ENCODE data around the gene MCF2L. TPM values are rescaled to one million over a fixed set of nuclear protein-coding genes. Genes with fewer than 3 reads are reported as not detected.
A peak's percentile ranks its signal among the peaks of the same experiment; 100 is the strongest.

The MCF2L gene
- total and polyA plus RNA-seq, 7 experiments from 2014 or later: 0.51 to 32.6 (median 19.7) TPM

DNA sequence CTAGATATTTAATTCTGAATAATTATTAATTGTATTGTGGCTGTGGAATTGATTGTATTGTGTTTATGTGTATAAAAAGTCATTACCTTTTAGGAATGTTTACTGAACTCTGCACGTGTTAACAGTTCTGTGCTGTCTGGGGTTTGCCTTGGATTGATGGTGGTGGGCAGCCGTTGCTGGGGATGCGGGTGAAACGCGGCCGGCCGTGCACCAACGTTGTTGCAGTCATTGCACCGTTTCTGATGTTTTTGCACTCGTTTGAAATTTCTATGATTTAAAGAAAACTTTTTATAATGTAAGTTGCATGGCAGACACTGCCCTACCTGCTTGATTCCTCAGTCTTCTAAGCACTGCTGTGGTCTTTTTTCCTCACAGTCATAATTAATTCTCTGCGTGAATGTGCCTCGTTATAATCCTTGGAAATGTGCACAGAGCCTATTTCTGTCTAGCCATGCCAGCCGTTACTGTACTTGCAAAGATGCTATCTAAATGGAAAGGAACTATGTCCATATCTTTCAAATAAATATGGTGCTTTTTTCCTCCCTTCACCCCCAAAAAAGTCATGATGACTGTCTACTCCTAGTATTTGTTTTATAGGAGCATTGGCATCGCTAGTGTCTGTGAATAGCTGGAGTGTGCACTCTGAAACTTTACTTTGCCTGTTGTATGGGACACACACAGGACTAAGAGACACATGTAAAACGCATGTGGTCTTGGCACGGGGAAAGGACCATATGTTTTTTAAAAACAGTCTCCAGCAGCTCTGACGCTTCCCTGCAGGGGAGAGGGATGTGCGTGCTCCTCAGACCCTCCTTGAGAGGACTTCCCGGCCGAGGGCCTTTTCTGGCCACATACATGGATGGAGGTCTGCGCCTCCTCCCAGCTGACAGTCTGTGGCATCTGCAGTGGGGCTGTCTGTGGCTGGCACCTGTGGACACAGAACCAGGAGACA, 40.7 kb upstream of the MCF2L start:
- Mint-ChIP-seq H3K27me3 (peaks cover 6 to 52% (median 46%) of the 10 kb centered on the region in 5 donors), H3K36me3 (no peaks in the 10 kb centered on the region), H3K4me3 (no peak overlapping the region), H3K9me3 (peaks cover 0 to 3% (median 0%) of the 10 kb centered on the region in 11 donors), H3K27ac (no peak overlapping the region), H3K4me1 (peaks cover 4 to 19% (median 10%) of the 10 kb centered on the region in 7 donors)
- DNase-seq: no peak
- H3K27me3 ChIP-seq (ENCODE audit: control insufficient read depth in 2 of 2, insufficient read depth in 2 of 2, low read length in 2 of 2): peaks cover 4 to 5% of the 10 kb centered on the region in 2 donors
- no peaks in the 10 kb centered on the region for H3K9me3 ChIP-seq (ENCODE audit: control insufficient read depth in 2 of 3, low read length in 3 of 3)
- intact Hi-C loops (cut with micrococcal nuclease): no loop called here
- ATAC-seq: no peak
- CTCF ChIA-PET: no interaction called here
- H3K27ac ChIP-seq (ENCODE audit: low read depth, low read length): no peak overlapping the region
- H3K4me3 ChIP-seq (ENCODE audit: low read length): no peak overlapping the region
- POLR2A ChIA-PET: no interaction called here
- H3K36me3 ChIP-seq (ENCODE audit: control insufficient read depth in 2 of 3, insufficient read depth in 3 of 3, low read length in 3 of 3): no peaks in the 10 kb centered on the region
- H3K4me1 ChIP-seq (ENCODE audit: control insufficient read depth in 2 of 2, insufficient read depth in 2 of 2, low read length in 2 of 2): no peaks in the 10 kb centered on the region

DNA sequence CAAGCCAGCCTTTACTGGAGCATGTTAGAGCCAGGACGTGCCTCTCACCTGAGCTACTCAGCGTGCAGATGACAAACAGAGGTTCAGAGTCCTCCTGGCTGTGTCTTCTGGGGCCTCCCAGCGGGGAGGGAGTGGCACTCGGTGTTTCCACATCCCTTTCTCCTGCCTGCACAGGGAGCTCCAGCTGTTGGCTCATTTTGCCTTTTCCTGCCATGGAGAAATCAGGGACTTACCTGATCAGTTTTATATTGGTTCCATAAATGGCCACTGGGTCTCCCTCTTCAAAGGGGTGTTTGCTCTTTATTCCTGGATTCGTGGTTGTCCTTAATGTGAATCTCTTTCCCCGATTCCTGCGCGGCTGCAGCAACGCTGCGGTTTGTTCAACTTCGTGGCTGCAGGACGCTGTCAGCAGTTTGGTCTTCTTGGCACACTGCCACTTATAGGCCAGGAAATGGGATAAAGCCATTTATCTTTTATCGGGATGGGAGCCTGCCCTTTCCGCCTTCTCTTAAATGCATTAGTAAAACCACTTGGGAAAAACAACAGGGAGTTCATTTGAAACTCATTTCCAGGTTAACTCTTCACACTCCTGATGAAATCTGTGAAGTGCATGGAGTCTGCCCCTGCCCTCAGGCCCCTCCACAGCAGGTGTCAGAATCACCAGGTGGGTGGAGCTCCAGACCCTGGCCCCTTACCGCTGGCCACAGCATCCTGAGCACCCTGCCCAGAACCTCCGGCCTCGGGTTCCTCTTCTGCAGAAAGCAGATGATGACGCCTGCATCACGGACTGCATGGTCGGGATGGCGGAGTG, 39.8 kb upstream of the MCF2L start:
- Histone ChIP-seq H3K4me1 (ENCODE audit: control insufficient read depth in 2 of 2, insufficient read depth in 2 of 2, low read length in 2 of 2) (no peaks in the 10 kb centered on the region), H3K4me3 (ENCODE audit: low read length) (no peak overlapping the region), H3K36me3 (ENCODE audit: control insufficient read depth in 2 of 3, insufficient read depth in 3 of 3, low read length in 3 of 3) (no peaks in the 10 kb centered on the region), H3K27ac (ENCODE audit: low read depth, low read length) (no peak overlapping the region), H3K9me3 (ENCODE audit: control insufficient read depth in 2 of 3, low read length in 3 of 3) (no peaks in the 10 kb centered on the region), H3K27me3 (ENCODE audit: control insufficient read depth in 2 of 2, insufficient read depth in 2 of 2, low read length in 2 of 2) (peaks cover 5 to 8% of the 10 kb centered on the region in 2 donors)
- no peak overlapping the region for H3K27ac Mint-ChIP-seq
- no peaks in the 10 kb centered on the region for H3K36me3 Mint-ChIP-seq
- CTCF ChIA-PET: no interaction called here
- H3K4me1 Mint-ChIP-seq: peaks cover 4 to 19% (median 10%) of the 10 kb centered on the region in 7 donors
- DNase-seq (no peak), ATAC-seq (peak; percentile 24)
- peaks cover 6 to 48% (median 48%) of the 10 kb centered on the region in 5 donors for H3K27me3 Mint-ChIP-seq
- H3K4me3 Mint-ChIP-seq: no peak overlapping the region
- H3K9me3 Mint-ChIP-seq: peaks cover 0 to 3% (median 0%) of the 10 kb centered on the region in 11 donors
- POLR2A ChIA-PET: no interaction called here
- intact Hi-C loops (cut with micrococcal nuclease): no loop called here

- no peak for ATAC-seq
- Mint-ChIP-seq H3K4me3 (peak overlapping the region in 1 of 10 donors; percentile 3), H3K27me3 (peaks cover 6 to 50% (median 48%) of the 10 kb centered on the region in 5 donors), H3K36me3 (no peaks in the 10 kb centered on the region), H3K4me1 (peaks cover 4 to 19% (median 10%) of the 10 kb centered on the region in 7 donors), H3K9me3 (peaks cover 0 to 3% (median 0%) of the 10 kb centered on the region in 11 donors), H3K27ac (no peak overlapping the region)
- no peaks in the 10 kb centered on the region for H3K4me1 ChIP-seq (ENCODE audit: control insufficient read depth in 2 of 2, insufficient read depth in 2 of 2, low read length in 2 of 2)
- H3K9me3 ChIP-seq (ENCODE audit: control insufficient read depth in 2 of 3, low read length in 3 of 3): no peaks in the 10 kb centered on the region
- no peak for DNase-seq
- intact Hi-C loops (cut with micrococcal nuclease): no loop called here
- H3K4me3 ChIP-seq (ENCODE audit: low read length): no peak overlapping the region
- H3K27ac ChIP-seq (ENCODE audit: low read depth, low read length): no peak overlapping the region
- peaks cover 5 to 8% of the 10 kb centered on the region in 2 donors for H3K27me3 ChIP-seq (ENCODE audit: control insufficient read depth in 2 of 2, insufficient read depth in 2 of 2, low read length in 2 of 2)
- CTCF ChIA-PET: no interaction called here
- POLR2A ChIA-PET: no interaction called here
- no peaks in the 10 kb centered on the region for H3K36me3 ChIP-seq (ENCODE audit: control insufficient read depth in 2 of 3, insufficient read depth in 3 of 3, low read length in 3 of 3)
Measured at GRCh38 chr13:112929783-112930055, 39.3 kb upstream of the MCF2L start.

- Histone ChIP-seq H3K27ac (ENCODE audit: low read depth, low read length) (no peak overlapping the region), H3K4me1 (ENCODE audit: control insufficient read depth in 2 of 2, insufficient read depth in 2 of 2, low read length in 2 of 2) (no peaks in the 10 kb centered on the region), H3K4me3 (ENCODE audit: low read length) (no peak overlapping the region), H3K9me3 (ENCODE audit: control insufficient read depth in 2 of 3, low read length in 3 of 3) (no peaks in the 10 kb centered on the region), H3K27me3 (ENCODE audit: control insufficient read depth in 2 of 2, insufficient read depth in 2 of 2, low read length in 2 of 2) (peaks cover 5 to 8% of the 10 kb centered on the region in 2 donors), H3K36me3 (ENCODE audit: control insufficient read depth in 2 of 3, insufficient read depth in 3 of 3, low read length in 3 of 3) (no peaks in the 10 kb centered on the region)
- ChIA-PET POLR2A (no interaction called here), CTCF (no interaction called here)
- Mint-ChIP-seq H3K27me3 (peaks cover 6 to 53% (median 48%) of the 10 kb centered on the region in 5 donors), H3K4me3 (peak overlapping the region in 1 of 10 donors; percentile 68), H3K4me1 (peaks cover 4 to 19% (median 10%) of the 10 kb centered on the region in 7 donors), H3K27ac (no peak overlapping the region), H3K36me3 (no peaks in the 10 kb centered on the region), H3K9me3 (peaks cover 0 to 3% (median 0%) of the 10 kb centered on the region in 11 donors)
- DNase-seq (no peak), ATAC-seq (no peak)
- intact Hi-C loops (cut with micrococcal nuclease): no loop called here
Measured at GRCh38 chr13:112930192-112930591, 38.8 kb upstream of the MCF2L start.

- ATAC-seq: no peak
Measured at GRCh38 chr13:112931028-112931934, 37.7 kb upstream of the MCF2L start.

GRCh38 chr13:112932971-112933370, 36.0 kb upstream of the MCF2L start:
- POLR2A ChIA-PET: no interaction called here
- ATAC-seq (no peak), DNase-seq (no peak)
- Histone ChIP-seq H3K27ac (ENCODE audit: low read depth, low read length) (no peak overlapping the region), H3K4me1 (ENCODE audit: control insufficient read depth in 2 of 2, insufficient read depth in 2 of 2, low read length in 2 of 2) (no peaks in the 10 kb centered on the region), H3K9me3 (ENCODE audit: control insufficient read depth in 2 of 3, low read length in 3 of 3) (peaks cover 0 to 3% (median 0%) of the 10 kb centered on the region in 3 experiments), H3K36me3 (ENCODE audit: control insufficient read depth in 2 of 3, insufficient read depth in 3 of 3, low read length in 3 of 3) (no peaks in the 10 kb centered on the region), H3K4me3 (ENCODE audit: low read length) (no peak overlapping the region), H3K27me3 (ENCODE audit: control insufficient read depth in 2 of 2, insufficient read depth in 2 of 2, low read length in 2 of 2) (peaks cover 5 to 8% of the 10 kb centered on the region in 2 donors)
- Mint-ChIP-seq H3K36me3 (no peaks in the 10 kb centered on the region), H3K4me3 (no peak overlapping the region), H3K4me1 (peaks cover 4 to 19% (median 10%) of the 10 kb centered on the region in 7 donors), H3K27ac (no peak overlapping the region), H3K27me3 (peaks cover 6 to 55% (median 34%) of the 10 kb centered on the region in 5 donors), H3K9me3 (peaks cover 0 to 5% (median 0%) of the 10 kb centered on the region in 11 donors)
- intact Hi-C loops (cut with micrococcal nuclease): no loop called here
- CTCF ChIA-PET: no interaction called here

More at GRCh38 chr13:112931028-112931934, 37.7 kb upstream of the MCF2L start:
- Mint-ChIP-seq H3K4me1 (peaks cover 4 to 19% (median 10%) of the 10 kb centered on the region in 7 donors), H3K27ac (no peak overlapping the region), H3K9me3 (peaks cover 0 to 3% (median 0%) of the 10 kb centered on the region in 11 donors), H3K36me3 (no peaks in the 10 kb centered on the region), H3K4me3 (peak overlapping the region in 1 of 10 donors; percentile 68), H3K27me3 (peaks cover 6 to 59% (median 48%) of the 10 kb centered on the region in 5 donors)
- POLR2A ChIA-PET: interaction anchor here (0.6 kb wide), 1 partner anchor 20 kb away, joined by 3 read pairs; no protein-coding TSS in a partner anchor
- Histone ChIP-seq H3K4me1 (ENCODE audit: control insufficient read depth in 2 of 2, insufficient read depth in 2 of 2, low read length in 2 of 2) (no peaks in the 10 kb centered on the region), H3K27ac (ENCODE audit: low read depth, low read length) (no peak overlapping the region), H3K27me3 (ENCODE audit: control insufficient read depth in 2 of 2, insufficient read depth in 2 of 2, low read length in 2 of 2) (peaks cover 5 to 8% of the 10 kb centered on the region in 2 donors), H3K4me3 (ENCODE audit: low read length) (no peak overlapping the region), H3K9me3 (ENCODE audit: control insufficient read depth in 2 of 3, low read length in 3 of 3) (no peaks in the 10 kb centered on the region), H3K36me3 (ENCODE audit: control insufficient read depth in 2 of 3, insufficient read depth in 3 of 3, low read length in 3 of 3) (no peaks in the 10 kb centered on the region)
- CTCF ChIA-PET: no interaction called here
- no peak for DNase-seq
- intact Hi-C loops (cut with micrococcal nuclease): no loop called here

All from naive thymus-derived CD4-positive, alpha-beta T cell (primary cell).